Activated CD8-positive, alpha-beta memory T cell treated with anti-CD3 and anti-CD28 coated beads for 1 hour (primary cell): Measurements from ENCODE around the gene LZTFL1.
"Not testable (repeated sequence)": the region's sequence is repeated elsewhere in the genome, so short reads cannot be mapped to it uniquely, and the experiment has no call there.

Experiments
- DNase-seq, 2 donors: peaks; one replicate each; pipeline ENCODE4 v3.0.0-alpha.2; 2020; ENCODE audit warnings: low read depth in 1 of 2; ENCODE audit errors: extremely low read depth in 1 of 2

LZTFL1 gene

DNA sequence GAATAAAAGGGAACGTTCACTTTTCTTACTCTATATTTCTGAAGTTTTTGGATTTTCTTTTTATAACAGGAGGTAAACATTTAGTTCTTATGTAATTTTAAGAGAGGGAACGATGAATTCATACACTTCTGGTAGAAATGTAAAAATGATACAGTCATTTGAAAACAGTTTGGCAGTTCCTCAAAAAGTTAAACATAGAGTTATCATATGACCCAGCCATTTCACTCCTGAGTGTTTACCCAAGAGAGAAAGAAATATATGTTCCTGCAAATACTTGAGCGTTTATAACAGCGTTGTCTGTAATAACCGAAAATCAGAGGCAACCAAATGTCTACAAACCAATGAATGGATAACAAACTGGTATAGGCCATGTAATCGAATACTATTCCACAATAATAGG, 23.6 kb upstream of the LZTFL1 start:
- DNase-seq: no peak

DNA sequence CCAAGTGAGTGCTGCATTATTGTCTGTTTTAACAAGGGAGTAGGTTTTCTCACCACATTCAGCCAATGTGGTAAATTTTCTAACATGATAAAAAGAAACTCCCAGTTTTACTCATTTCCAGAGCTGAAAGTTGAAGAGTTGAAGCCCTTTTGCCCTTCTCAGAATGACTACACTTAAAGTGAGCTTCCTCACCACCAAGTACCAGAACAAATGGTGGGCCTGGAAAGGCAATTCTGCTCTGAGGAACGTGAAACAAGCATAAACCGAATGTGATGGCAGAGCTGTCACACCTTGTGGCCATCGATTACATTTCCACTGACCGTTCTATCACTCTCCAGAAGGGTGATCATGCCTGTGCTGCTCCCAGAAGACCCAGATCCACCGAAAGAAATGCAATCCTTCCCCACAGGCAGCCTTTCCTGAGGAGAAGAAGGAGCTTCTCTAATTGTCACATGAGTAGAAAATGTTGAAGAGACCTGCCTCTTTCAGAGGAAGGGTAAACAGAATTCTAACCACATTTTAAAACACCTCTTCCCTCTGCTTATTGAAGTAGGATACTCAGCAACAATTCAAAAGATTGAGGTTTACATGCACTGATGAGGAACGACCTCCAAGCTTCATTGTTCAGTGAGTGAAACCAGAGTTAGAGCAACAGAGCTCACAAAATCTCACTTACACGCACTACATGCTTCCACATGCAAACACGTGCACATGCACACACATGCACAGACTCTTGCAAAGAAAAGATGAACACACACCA, 23.0 kb upstream of the LZTFL1 start:
- no peak for DNase-seq

DNA sequence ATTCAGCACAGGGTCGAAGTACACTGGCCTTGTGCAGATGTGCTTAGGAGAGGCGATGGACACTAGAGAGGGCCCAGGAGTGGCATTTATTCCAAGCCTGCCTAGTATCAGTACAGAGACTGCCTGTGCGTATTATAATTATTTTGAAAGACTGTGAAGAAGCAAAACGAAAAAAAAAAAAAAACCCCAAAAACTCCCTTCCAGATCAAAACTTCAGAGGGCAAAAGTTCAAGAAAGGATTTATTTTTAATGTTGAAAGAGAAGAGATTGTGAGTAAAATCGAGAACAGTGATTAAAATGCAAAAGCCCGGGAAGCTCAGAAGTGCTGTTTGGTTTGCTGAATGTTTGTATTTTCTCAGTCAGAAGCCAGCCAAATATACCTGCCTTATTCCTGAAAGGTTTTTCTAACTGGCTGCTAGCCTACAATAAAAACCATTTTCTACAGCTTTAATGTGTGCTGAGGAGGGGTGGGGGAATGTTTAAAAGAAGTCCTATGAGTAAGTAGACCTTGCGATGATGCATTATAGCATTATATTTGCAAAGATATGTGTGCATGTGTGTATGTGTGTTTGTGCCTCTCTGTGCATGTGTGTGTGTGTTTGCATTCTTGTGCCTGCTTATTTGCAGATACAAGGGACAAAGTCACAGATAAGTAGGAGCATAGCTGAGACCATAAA, 19.3 kb upstream of the LZTFL1 start:
- DNase-seq: no peak

DNA sequence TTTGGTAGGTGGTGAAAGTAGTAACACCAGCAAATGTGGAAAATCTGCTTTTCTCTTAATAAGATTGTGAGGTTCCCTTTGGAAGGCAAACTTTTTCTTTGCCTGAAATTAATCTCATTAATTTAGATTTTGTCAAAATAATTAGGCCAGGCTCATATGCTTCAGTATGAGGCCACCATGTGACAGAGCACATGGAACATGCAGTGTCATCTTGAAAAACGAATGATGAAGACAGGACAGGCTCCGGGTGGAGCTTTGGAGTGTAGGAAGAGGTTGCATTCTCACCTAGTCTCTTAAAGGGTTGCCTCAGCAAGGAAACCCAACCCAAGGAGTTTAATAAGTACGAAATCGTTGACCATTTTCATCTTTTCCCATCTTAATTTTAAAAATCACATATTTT, 18.6 kb upstream of the LZTFL1 start:
- no peak for DNase-seq

DNA sequence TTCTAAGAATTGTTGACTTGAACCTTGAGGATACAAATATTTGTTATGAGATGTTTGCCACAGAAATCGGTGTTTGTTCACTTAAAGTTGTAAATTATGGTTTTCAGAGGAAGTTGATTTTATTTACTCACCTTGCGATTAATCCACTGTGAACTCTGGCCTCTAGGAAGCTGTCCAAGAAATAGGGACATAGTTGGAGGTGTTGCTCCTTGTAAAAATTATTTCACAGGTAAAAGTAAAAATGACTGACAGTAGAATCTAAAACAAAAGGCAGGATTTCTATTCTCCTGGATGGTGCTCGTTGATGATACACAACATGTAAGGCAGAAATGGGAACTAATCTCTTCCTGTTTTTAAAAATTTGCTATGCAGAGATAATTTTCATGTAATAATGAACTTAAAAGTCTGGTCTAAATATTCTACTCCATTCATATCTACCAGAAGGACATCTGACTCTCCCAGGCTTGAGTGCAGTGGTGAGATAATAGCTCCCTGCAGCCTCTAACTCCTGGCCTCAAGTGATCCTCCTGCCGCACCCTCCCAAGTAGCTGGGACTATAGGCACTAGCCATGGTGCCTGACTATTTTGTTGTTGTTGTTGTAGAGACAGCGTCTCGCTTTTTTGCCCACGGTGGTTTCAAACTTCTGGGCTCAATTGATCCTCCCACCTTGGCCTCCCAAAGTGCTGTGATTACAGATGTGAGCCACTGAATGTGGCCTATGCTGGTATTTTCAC, 17.1 kb upstream of the LZTFL1 start:
- DNase-seq: no peak

DNA sequence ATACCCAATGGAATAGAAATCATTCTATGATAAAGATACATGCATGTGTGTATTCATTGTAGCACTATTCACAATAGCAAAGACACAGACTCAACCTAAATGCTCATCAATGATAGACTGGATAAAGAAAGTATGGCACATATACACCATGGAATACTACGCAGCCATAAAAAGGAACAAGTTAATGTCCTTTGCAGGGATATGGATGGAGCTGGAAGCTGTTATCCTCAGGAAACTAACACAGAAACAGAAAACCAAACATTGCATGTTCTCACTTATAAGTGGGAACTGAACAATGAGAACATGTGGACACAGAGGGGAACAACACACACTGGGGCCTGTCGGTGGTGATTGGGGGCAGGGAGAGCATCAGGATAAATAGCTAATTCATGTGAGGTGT, 15.1 kb upstream of the LZTFL1 start:
- not testable (repeated sequence) for DNase-seq

DNA sequence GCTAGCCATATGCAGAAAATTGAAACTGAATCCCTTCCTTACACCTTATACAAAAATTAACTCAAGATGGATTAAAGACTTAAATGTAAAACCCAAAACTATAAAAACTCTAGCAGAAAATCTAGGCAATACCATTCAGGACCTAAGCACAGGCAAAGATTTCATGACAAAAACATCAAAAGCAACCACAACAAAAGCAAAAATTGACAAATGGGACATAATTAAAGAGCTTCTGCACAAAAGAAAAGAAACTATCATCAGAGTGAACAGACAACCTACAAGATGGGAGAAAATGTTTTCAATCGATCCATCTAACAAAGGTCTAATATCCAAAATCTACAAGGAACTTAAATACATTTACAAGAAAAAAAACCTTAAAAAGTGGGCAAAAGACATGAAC, 14.4 kb upstream of the LZTFL1 start:
- not testable (repeated sequence) for DNase-seq

DNA sequence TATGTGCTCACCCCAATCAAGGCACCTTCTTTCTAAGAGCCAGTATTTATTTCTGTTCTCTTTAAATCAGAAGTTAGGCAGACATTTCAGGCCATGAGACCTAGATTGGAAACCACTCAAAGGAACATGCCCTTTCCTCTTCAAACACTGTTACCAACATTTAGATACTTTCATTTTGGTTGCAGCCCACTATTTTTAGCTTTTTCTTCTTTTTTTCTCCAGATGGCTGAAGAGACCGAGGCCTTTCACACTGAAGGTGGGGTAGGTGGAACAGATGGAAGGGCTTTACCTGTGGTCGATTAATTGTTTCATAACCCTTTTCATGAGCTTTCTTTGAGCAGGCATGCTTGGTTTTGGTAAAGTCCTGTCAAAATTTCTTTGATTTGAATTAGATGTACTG, 10.9 kb upstream of the LZTFL1 start:
- DNase-seq: no peak

DNA sequence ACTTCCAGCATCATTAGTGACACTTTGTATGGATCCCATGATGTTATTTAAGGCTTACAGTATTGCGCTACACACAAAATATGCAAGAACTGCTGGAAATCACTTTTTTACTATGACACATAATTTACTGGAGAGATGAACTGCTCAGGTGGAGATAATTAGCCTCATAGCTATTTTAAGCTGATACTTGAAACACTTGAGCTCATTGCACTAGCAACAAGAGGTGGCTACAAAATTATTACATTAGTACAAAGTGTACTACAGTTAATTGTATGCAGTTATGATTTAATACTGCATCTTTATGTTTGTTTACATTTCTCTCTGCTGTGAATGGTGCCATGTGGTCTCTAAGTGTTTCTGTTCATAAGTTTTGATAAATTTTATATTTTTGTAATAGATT, 6.5 kb upstream of the LZTFL1 start:
- DNase-seq: no peak

DNA sequence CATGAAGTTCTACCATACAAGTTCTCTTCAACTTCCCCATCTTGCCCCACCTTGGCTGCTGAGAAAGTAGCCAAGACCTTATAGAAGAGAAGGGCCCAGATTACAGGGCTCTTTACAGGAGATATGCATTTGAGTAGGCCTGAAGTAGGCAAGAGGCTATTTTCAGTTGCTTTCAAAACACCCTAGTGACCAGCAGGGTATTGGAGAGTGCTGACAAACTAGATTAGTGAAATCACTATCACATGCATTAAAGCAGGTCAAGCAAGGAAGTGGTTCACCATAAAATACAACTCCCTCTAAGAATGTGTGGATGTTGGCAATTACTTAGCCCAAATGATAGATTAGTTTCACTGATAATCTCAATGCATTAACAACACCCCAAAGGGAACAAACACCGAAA, 2.7 kb upstream of the LZTFL1 start:
- no peak for DNase-seq

DNA sequence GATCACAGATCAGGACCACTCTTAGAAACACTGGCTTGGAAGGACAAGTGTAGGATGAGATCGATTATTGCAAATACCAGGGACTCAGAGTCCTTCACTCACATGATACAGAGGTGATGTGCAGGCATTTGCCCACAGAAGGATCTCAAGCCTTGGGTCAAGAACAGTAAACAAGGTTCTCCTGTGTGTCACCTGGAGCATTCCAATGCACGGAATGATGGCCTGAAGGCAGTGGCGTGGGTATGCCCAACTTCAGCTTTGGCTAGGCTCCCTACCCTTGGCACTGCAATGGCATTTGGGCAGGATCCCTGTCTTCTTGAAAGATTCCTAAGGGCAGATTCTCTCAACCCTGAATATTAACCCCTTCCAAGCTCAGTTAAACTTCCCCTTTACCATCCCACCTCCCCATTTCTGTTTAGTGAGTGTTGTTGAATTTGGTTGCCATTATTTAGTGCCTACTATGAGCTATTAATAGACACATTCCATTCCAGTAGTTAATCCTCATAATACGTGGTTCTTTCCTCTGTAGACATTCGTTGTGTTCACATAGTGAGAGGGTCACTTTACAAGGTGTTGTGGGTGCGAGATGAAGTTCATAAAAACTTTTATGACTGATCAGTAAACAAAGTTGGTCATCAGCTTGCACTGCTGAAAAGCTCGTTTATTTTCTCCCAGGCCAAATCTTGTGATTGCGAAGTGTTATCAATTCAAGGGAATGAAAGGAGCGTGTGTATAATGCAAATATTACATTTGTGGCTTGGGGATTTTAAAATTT, 1.1 kb upstream of the LZTFL1 start:
- no peak for DNase-seq

DNA sequence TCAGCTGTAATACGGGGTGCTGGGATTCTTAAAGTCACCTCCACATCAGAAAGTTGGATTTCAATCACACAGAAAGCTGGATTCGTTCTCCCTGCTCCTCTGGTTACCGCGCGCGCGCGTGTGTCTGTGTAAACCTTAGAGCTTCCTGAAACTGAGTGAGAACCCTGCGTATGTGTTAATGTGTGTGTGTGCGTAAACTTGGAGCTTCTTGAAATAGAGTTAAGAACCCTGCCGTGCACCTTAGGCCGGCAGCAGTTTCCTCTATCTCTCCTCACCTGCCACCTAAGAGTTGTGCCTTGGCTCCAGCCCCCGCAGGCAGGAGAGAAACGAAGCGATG, 531 bp downstream of the LZTFL1 start:
- DNase-seq: no peak

DNA sequence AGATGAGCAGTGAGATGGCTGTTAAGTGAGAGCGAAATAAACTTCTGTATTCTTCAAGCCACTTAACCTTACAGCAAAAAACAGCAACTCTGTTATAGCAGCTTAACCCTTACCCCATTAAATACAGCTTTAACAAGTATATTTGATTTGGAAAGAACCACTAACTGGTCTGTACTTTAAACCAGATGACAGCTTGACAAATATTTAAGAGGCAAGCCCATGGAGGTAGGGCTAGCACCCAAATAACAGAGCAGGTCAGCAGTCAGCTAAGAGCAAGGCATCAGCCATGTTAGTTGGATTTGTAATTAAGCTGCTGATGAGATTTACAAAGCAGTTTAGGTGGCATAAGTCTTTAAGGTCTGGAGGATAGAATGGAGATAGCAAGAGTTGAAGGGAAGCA, 3.5 kb downstream of the LZTFL1 start:
- no peak for DNase-seq

DNA sequence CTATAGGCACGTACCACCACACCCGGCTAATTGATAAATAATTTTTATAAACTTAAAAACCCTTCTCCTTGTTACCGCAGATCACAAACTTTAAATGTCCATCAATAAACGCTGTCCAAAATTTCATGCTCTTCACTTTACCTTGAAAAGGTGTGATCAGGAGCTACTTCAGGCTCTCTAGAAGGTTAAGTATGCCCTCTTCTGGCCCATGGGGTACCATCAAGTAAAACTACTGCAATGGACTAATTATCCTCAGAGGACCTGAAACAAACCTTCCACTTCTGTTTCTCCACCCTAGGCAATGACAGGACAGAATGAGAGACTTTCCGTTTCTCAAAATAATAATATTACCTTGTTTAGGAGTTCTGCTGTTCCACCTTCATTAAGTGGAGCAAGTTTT, 9.2 kb downstream of the LZTFL1 start:
- no peak for DNase-seq

DNA sequence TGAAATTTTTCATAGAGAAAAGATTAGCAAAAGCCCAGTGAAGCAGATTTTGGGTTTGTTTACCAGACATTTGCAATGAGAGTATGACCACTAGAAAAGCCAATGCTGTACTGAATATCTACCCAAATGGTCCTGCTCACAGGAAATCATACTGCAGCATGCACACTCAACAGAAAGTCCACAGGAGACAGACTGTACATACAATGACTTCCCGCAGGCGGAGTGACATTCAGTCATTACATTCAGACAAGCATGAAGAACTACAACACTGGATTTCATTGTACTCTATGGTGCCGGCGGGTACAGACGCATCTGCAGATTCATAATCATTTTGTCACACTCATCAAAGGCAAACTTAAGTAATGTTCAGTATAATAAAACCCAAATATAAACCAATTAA, 11.8 kb downstream of the LZTFL1 start:
- no peak for DNase-seq

DNA sequence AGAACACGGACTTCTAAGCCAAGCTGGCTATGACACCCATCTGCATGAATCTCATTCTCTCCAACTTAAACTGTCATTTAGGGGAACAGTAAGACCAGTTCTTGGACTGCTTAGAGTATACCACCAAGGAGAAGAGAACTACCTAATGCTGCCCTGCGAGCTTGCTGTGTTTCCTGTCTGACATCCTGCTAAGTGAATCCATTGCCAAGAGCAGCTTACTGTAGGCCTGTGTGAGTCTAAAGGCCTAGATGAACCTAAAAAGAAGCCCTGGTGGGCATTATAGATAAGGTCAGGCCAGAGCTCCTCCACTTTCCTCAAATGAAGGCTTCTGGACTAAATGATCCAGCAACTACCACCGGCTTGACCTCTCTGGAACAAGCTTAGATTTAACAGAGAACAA, 15.0 kb downstream of the LZTFL1 start:
- DNase-seq: no peak

DNA sequence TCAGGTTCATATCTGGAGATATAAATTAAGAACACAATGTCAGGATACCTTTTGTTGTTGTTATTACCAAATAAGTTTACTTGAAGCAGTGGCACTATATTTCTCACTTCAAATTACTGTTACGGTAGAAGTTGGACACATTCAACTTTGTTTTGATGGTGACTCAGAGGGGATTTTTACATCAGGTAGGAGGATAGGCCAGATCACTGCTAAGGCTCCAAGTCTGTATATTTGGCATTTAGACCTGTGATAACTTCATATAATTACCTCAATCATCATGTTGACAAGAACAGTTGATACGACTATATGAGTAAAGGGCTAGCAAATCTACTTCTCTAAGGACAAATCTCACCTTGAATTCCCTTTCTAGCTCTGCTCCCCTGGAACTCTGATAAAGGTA, 15.6 kb downstream of the LZTFL1 start:
- DNase-seq: no peak

DNA sequence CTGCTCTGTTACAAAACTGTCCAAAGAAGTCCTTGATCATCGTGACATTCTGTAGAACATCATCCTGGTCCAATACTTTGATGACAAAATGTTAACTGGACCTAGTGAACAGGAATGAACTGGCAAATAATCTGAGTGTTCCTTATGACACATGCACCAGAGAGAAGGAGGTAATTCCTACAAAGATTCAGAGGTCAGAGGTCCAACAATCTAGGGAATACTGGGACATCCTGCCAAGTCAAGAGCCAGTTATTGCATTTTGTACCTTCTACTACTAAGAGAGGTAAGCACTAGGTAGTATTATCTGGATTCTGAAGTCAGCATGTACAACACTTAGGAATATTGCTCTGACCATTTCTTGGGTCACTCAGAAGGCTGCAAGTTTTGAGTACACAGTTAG, 20.8 kb downstream of the LZTFL1 start:
- DNase-seq: no peak

DNA sequence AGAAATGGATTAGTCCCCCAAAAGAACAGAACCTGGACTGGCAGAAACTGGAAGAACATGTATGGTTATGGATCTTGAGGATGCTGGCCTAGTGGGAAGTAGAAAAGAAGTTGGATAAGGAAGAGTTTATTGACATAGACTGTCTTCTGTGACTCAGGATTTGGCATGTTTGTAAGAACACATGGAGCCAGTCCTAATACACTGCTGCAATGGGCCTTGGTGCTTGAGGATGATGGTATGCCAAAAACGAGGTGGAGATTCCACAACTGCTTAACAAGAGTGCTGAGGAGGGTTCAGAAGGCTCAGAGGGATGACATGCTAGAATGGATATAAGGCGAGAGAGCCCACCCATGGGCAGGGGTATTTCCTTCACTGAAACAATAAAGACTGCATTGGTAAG, 22.4 kb downstream of the LZTFL1 start:
- no peak for DNase-seq

DNA sequence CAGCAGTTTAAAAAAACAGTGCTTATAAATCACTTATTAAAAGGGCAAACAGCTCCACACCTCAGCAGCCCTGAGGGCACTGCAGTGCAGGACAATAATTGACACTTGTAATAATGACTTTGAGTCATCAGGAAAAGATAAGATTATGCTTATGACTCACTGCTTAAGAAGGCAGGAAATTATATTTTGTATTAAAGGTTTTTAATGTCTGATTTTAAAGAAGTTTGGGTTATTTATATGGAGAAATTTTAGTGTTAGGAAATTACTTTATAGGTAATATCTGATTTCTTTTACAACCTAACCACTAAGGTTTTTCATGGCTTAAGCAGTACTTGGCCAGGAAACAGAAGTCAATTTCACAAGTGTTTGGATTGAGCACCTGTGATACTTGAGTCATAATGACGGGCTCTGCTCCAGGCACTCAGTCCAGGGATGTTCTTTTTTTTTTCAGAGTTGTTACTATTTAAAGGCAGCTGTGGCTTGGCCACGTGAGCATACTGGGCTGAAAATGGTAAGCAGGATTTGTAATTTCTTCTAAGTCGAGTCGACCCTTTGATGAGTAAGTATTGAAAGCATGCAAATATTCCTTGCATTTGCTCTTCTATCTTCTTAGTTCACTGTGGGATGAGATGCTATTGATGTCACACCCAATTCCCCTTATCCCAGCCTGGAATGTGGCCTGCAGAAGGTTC, 23.9 kb downstream of the LZTFL1 start:
- DNase-seq: no peak

DNA sequence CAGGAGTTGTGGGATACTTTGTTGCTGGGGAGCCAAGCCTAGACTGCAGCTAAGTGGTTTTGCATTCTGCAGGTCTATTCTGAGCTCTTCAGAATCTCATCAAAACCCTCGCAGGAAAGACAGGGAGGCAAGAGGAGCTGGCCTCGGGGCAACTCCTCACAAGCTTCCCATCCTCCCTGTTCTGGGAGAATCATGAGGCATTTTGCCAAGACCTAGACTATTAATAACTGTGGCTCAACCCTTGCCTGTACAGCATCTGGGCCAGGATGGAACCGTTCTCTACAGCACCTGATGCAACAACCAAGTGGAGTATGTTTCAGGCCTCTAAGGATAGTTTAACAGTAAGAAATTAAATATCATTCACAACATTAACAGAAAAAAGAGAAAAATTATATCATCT, 25.4 kb downstream of the LZTFL1 start:
- DNase-seq: no peak
